Stimulated activated naive CD8-positive, alpha-beta T cell treated with anti-CD3 and anti-CD28 coated beads, Interleukin-15, amount 100 ng/mL, for 72 hours (primary cell): ENCODE results near the gene PDE5A.
"Not testable (repeated sequence)": the region's sequence is repeated elsewhere in the genome, so short reads cannot be mapped to it uniquely, and the experiment has no call there.

Experiments
- ATAC-seq: fragments of 150-1000 bp; cut with Tn5 transposase; 2 replicates; pipeline ENCODE4 v1.10.0; 2021; ENCODE audit warnings: mild to moderate bottlenecking, moderate library complexity
- DNase-seq, 2 donors: peaks; one replicate each; pipeline ENCODE4 v3.0.0; 2021 to 2022
- H3K27ac Mint-ChIP-seq, 2 donors: one replicate each; pipeline ENCODE4 v1.8.0; 2022; ENCODE audit warnings: mild to moderate bottlenecking in 2 of 2, mixed read lengths in 2 of 2, moderate library complexity in 2 of 2
- H3K27me3 Mint-ChIP-seq: one replicate; pipeline ENCODE4 v1.8.0; 2022; ENCODE audit warnings: mixed read lengths
- H3K4me1 Mint-ChIP-seq: one replicate; pipeline ENCODE4 v1.8.0; 2022; ENCODE audit warnings: mild to moderate bottlenecking, mixed read lengths
- H3K4me3 Mint-ChIP-seq, 2 donors: one replicate each; pipeline ENCODE4 v1.8.0; 2022; ENCODE audit warnings: mild to moderate bottlenecking in 2 of 2, mixed read lengths in 2 of 2, moderate library complexity in 1 of 2
- H3K9me3 Mint-ChIP-seq, 2 donors: one replicate each; pipeline ENCODE4 v1.8.0; 2022; ENCODE audit warnings: mixed read lengths in 2 of 2

The PDE5A gene

DNA sequence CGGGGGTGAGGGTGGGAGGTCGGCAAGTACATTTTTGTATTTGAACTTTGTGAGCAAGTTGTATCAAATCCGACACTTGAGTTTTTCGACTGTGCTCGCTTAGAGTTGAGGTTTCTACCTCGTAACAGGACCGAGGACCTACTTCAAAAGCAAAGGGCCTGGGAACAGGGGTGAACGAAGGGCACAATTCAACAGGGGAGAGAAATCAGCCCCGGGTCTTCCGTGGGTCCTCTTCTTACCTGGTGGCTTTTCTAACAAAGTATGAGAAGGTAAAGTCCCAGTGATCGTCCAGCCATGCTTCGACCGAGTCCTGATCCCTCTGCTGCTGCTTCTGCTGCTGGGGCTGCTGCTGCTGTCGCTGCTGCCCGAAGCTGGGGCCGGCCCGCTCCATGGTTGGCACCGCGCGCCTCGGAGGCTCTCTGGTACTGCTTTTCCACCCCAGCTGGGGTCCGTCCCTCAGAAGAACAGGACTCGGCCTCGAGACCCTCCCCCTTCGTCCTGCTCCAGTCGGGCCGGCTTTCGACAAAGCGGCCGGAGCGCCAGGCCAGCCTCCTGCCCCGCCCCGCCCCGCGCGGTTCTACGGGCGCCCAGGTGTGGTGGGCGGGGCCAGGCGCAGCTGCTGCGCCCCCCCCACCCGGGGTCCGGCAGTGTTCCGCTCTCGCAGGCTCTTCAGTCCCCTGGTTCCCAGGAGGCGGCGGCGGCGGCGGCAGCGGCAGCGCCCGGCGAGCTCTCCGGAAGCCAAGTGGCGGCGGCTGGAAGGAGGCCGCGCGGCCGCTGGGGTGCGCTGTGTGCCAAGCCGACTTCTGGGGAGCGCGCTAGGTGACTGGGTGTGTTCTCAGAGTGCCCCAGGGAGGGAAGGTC lies at the start of gene PDE5A:
PDE5A (minus strand) TSS at position 524 of the 861 bp plus-strand sequence; CDS start at position 391, 133 bp downstream.
- peak; percentile 80 to 82 for DNase-seq
- peak within 1 kb of the TSS in 1 of 2 donors; percentile 46 for H3K27ac Mint-ChIP-seq
- peak within 1 kb of the TSS; percentile 88 to 95 for H3K4me3 Mint-ChIP-seq

DNA sequence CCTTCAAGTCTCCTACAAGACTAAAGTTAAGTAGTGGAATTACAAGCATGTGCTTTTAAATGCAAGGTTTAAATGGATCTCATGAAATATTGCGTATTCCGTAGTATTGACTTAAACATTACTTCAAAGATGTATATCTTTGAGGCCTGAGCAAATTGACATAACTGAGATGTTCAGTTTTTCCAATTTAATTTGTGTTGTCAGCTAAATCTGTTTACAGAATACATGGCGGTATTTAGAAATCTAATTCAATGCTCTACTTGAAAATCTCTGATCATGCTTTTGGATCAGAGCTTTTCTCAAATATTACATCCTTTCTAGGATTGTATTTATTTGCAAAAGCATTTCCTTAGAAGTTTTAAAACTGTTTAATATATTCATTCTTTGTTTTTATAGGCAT lies 47.5 kb upstream of the PDE5A start:
- Mint-ChIP-seq H3K4me3 (no peak overlapping the region), H3K27ac (no peak overlapping the region), H3K4me1 (no peaks in the 10 kb centered on the region), H3K9me3 (no peaks in the 10 kb centered on the region), H3K27me3 (no peaks in the 10 kb centered on the region)
- ATAC-seq (no peak), DNase-seq (no peak)

More for the DNA sequence above, at the start of gene PDE5A:
- ATAC-seq = peak; percentile 86
- Mint-ChIP-seq H3K9me3 (no peaks in the 10 kb centered on the region), H3K4me1 (peaks cover 21% of the 10 kb centered on the region), H3K27me3 (peaks cover 28% of the 10 kb centered on the region)

DNA sequence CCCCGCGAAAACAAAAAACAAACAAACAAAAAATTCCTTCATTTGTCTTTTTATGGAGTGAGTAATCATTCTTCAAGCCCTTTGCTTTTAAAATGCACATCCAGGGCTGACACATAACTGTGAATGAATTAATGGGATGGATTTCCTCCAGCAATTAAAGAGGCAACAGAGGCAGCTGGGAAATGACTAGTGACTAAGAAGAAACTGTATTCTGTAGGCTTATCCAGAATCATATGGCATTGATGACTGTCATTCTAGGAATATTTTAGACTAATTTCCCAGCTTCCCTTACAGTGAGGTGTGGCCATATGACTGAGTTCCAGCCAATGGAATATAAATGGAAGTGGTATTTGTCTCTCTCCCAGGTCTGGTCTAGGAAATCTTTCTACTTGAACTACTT lies 46.8 kb upstream of the PDE5A start:
- ATAC-seq (no peak), DNase-seq (no peak)
- no peaks in the 10 kb centered on the region for H3K27me3 Mint-ChIP-seq
- H3K4me1 Mint-ChIP-seq = no peaks in the 10 kb centered on the region
- no peak overlapping the region for H3K27ac Mint-ChIP-seq
- H3K9me3 Mint-ChIP-seq = no peaks in the 10 kb centered on the region
- no peak overlapping the region for H3K4me3 Mint-ChIP-seq

DNA sequence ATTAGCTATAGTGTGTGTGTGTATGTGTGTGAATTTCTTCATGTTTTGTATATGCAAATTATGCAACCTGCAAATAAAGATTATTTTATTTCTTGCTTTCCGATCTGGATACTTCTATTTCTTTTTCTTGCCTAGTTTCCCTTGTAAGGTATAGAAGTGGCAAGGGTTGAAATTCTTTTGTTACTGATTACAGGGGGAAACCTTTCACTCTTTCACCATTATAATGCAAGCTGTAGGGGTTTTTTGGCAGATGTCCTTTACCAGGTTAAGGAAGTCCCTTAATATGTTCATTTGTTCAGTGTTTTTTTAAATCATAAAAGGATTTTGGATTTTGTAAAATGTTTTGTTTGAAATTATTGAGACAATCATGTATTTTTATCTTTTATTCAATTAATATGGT lies 44.3 kb upstream of the PDE5A start:
- H3K27ac Mint-ChIP-seq = no peak overlapping the region
- no peak overlapping the region for H3K4me3 Mint-ChIP-seq
- H3K4me1 Mint-ChIP-seq = no peaks in the 10 kb centered on the region
- DNase-seq (no peak), ATAC-seq (no peak)
- no peaks in the 10 kb centered on the region for H3K9me3 Mint-ChIP-seq
- no peaks in the 10 kb centered on the region for H3K27me3 Mint-ChIP-seq

DNA sequence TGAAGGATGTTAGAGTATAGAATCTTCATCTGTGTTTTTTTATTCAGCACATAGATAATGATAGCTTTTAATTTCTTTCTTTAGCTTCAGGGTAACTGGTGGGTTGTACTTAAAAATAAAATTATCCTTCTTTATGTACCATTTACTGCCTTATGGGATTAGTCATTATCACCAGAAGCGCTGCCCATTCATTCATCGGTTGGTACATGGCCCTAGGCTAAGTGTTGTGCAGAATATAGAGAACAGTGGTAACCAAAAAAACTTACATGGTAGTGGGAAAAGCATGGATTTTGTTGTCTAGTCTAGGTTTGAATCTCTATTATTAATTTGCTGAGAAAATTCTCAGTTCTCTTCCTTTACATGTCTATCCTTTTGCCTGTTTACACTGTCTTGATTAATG lies 43.5 kb upstream of the PDE5A start:
- Mint-ChIP-seq H3K9me3 (no peaks in the 10 kb centered on the region), H3K27ac (no peak overlapping the region), H3K4me1 (no peaks in the 10 kb centered on the region), H3K27me3 (no peaks in the 10 kb centered on the region), H3K4me3 (no peak overlapping the region)
- ATAC-seq (no peak), DNase-seq (no peak)

DNA sequence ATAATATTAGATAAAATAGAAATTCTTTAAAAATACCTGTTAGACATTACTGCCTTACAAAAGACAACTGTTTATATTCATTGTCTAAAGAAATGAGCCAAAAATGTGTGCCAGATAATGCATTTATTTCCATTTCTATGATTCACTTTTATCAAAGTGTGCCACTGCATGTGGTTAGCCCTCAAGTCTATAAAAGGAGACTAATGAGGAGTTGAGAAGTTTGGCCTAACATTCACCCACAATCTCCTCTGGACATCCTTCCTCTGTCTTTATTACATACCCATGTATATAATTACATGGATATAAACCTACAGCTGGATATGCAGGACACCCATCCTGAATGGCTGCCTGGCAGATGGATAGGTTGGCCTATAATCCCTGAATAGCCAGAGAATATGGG lies 42.6 kb upstream of the PDE5A start:
- Mint-ChIP-seq H3K9me3 (no peaks in the 10 kb centered on the region), H3K27me3 (no peaks in the 10 kb centered on the region), H3K27ac (no peak overlapping the region), H3K4me3 (no peak overlapping the region), H3K4me1 (no peaks in the 10 kb centered on the region)
- DNase-seq = no peak
- no peak for ATAC-seq

GRCh38 chr4:119667802-119668201 lies 39.2 kb upstream of the PDE5A start:
- Mint-ChIP-seq H3K4me3 (no peak overlapping the region), H3K4me1 (no peaks in the 10 kb centered on the region), H3K27me3 (peaks cover 12% of the 10 kb centered on the region), H3K9me3 (no peaks in the 10 kb centered on the region), H3K27ac (no peak overlapping the region)
- ATAC-seq (no peak), DNase-seq (no peak)

DNA sequence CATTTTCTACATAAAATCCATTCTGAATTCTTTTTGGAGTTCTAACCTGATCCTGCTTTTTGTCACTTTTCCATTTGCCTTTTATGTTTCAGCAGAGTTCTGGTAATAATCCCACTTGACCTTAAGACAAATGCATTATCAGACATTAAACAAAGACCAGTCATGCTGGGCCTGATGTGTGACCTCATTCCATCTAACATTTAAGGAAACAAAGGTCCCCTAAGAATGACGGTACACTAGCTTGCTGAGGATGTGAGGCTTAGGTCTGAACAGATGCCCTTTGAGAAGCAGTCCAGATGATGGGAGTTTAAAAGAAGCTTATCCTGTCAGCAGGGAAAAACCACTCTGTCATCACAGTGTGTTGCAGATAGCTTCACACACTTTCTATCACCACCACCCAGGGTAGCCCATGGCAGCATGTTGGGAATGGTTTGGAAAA lies 38.1 kb upstream of the PDE5A start:
- Mint-ChIP-seq H3K27me3 (peaks cover 18% of the 10 kb centered on the region), H3K27ac (no peak overlapping the region), H3K4me3 (no peak overlapping the region), H3K4me1 (no peaks in the 10 kb centered on the region), H3K9me3 (no peaks in the 10 kb centered on the region)
- DNase-seq = no peak
- no peak for ATAC-seq

GRCh38 chr4:119665752-119666151 lies 37.1 kb upstream of the PDE5A start:
- DNase-seq (no peak), ATAC-seq (no peak)
- Mint-ChIP-seq H3K4me1 (no peaks in the 10 kb centered on the region), H3K9me3 (no peaks in the 10 kb centered on the region), H3K27ac (no peak overlapping the region), H3K27me3 (peaks cover 18% of the 10 kb centered on the region), H3K4me3 (no peak overlapping the region)

- Mint-ChIP-seq H3K4me1 (no peaks in the 10 kb centered on the region), H3K27me3 (peaks cover 18% of the 10 kb centered on the region), H3K4me3 (no peak overlapping the region), H3K27ac (no peak overlapping the region), H3K9me3 (no peaks in the 10 kb centered on the region)
- no peak for DNase-seq
- ATAC-seq = no peak
These were observed 35.7 kb upstream of the PDE5A start for GRCh38 chr4:119664168-119664907.

- H3K4me1 Mint-ChIP-seq = no peaks in the 10 kb centered on the region
- DNase-seq = no peak
These were observed 34.7 kb upstream of the PDE5A start for GRCh38 chr4:119663160-119663788.

DNA sequence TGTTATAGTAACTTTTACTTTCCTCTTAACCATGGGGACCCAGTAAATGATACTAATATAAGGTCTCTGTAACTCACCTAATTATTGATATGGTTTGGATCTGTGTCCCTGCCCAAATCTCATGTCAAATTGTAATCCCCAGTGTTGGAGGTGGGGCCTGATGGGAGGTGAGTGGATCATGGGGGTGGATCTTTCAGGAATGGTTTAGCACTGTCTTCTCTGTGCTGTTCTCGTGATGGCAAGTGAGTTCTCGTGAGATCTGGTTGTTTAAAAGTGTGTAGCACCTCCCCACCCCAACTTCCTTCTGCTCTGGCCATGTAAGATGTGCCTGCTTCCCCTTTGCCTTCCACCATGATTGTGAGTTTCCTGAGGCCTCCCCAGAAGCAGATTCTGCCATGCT lies 34.0 kb upstream of the PDE5A start:
- ATAC-seq, H3K4me1 Mint-ChIP-seq, H3K9me3 Mint-ChIP-seq, H3K4me3 Mint-ChIP-seq, DNase-seq: not testable (repeated sequence)
- peaks cover 18% of the 10 kb centered on the region for H3K27me3 Mint-ChIP-seq
- H3K27ac Mint-ChIP-seq = peak overlapping the region in 1 of 2 donors; percentile 19

More at GRCh38 chr4:119663160-119663788, 34.7 kb upstream of the PDE5A start:
- no peak for ATAC-seq
- no peaks in the 10 kb centered on the region for H3K9me3 Mint-ChIP-seq
- no peak overlapping the region for H3K4me3 Mint-ChIP-seq
- peaks cover 18% of the 10 kb centered on the region for H3K27me3 Mint-ChIP-seq
- peak overlapping the region in 1 of 2 donors; percentile 19 for H3K27ac Mint-ChIP-seq

GRCh38 chr4:119661231-119661630 lies 32.6 kb upstream of the PDE5A start:
- no peaks in the 10 kb centered on the region for H3K4me1 Mint-ChIP-seq

GRCh38 chr4:119659576-119659975 lies 31.0 kb upstream of the PDE5A start:
- DNase-seq (no peak), ATAC-seq (no peak)
- H3K27ac Mint-ChIP-seq = no peak overlapping the region
- H3K4me3 Mint-ChIP-seq = no peak overlapping the region
- H3K27me3 Mint-ChIP-seq = peaks cover 9% of the 10 kb centered on the region
- H3K9me3 Mint-ChIP-seq = no peaks in the 10 kb centered on the region
- no peaks in the 10 kb centered on the region for H3K4me1 Mint-ChIP-seq

More at GRCh38 chr4:119661231-119661630, 32.6 kb upstream of the PDE5A start:
- no peak for DNase-seq
- ATAC-seq = no peak
- no peak overlapping the region for H3K4me3 Mint-ChIP-seq
- no peaks in the 10 kb centered on the region for H3K9me3 Mint-ChIP-seq
- no peak overlapping the region for H3K27ac Mint-ChIP-seq
- peaks cover 18% of the 10 kb centered on the region for H3K27me3 Mint-ChIP-seq

DNA sequence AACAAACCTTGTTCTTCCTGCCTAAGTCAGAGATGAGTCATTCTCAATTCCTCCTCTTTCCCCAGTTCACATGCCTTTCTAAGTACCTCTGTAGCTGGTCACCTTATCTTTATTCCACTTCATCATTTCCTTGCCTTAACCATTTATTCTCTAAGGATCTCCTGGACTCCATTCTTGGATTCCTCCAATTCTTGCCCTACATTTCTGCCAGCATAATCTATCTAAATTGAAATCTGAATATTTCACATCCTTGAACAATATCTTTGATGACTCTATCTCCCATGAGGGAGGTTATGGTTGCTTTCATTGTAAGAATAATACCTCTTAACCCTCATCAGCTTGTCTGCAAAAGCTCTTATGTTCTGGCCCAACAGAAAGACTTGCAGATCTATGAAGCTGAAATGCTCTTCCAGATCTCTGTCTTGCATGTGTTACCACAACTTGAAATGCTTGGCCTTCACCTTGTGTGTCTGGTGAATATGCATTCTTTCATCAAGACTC lies 28.6 kb upstream of the PDE5A start:
- Mint-ChIP-seq H3K27ac (no peak overlapping the region), H3K27me3 (no peaks in the 10 kb centered on the region), H3K4me1 (no peaks in the 10 kb centered on the region), H3K9me3 (no peaks in the 10 kb centered on the region), H3K4me3 (no peak overlapping the region)
- no peak for DNase-seq
- ATAC-seq = no peak
